GM23338 (cell line): ENCODE results near the gene CDH23. TPM values are rescaled to one million over a fixed set of nuclear protein-coding genes. Genes with fewer than 3 reads are reported as not detected.

Experiments used
- ATAC-seq: fragments of 200-7000 bp; cut with Tn5 transposase; 3 replicates; pipeline ENCODE4 v1.9.1; 2020
- DNase-seq: peaks from one replicate; pipeline ENCODE4 v3.0.0-alpha.2; 2015; ENCODE audit warnings: low spot score
- H2AFZ ChIP-seq: fragments of 200-600 bp; sonication (generic); 2 replicates; pipeline ENCODE4 v1.8.0; 2016; ENCODE audit warnings: antibody characterized with exemption, mild to moderate bottlenecking, moderate library complexity
- H3F3A ChIP-seq: fragments of 200-600 bp; sonication (generic); replicated peaks from 2 replicates; pipeline ENCODE4 v1.8.0; 2017; ENCODE audit warnings: antibody characterized with exemption, mixed run types, low read depth
- H3K27ac ChIP-seq: fragments of 200-600 bp; sonication (generic); 2 replicates; pipeline ENCODE4 v1.6.1; 2016; ENCODE audit warnings: low read depth
- H3K27me3 ChIP-seq: fragments of 200-600 bp; sonication (generic); 2 replicates; pipeline ENCODE4 v1.8.0; 2016; ENCODE audit warnings: mild to moderate bottlenecking, mixed run types, moderate library complexity; ENCODE audit not compliant: insufficient read depth
- H3K36me3 ChIP-seq: fragments of 200-600 bp; sonication (generic); 2 replicates; pipeline ENCODE4 v1.8.0; 2016; ENCODE audit warnings: mild to moderate bottlenecking; ENCODE audit not compliant: insufficient read depth
- H3K4me1 ChIP-seq: fragments of 200-600 bp; sonication (generic); 2 replicates; pipeline ENCODE4 v1.8.0; 2016; ENCODE audit warnings: mild to moderate bottlenecking, moderate library complexity; ENCODE audit not compliant: insufficient read depth
- H3K4me2 ChIP-seq: fragments of 200-600 bp; sonication (generic); 2 replicates; pipeline ENCODE4 v1.7.1; 2017; ENCODE audit warnings: mixed run types
- H3K4me3 ChIP-seq: fragments of 200-600 bp; sonication (generic); 2 replicates; pipeline ENCODE4 v1.6.1; 2016; ENCODE audit warnings: mixed run types
- H3K79me2 ChIP-seq: fragments of 200-600 bp; sonication (generic); replicated peaks from 2 replicates; pipeline ENCODE4 v1.8.0; 2017; ENCODE audit warnings: mild to moderate bottlenecking; ENCODE audit not compliant: insufficient read depth
- H3K9me2 ChIP-seq: fragments of 200-600 bp; sonication (generic); 2 replicates; pipeline ENCODE4 v1.8.0; 2017; ENCODE audit not compliant: insufficient read depth
- H4K20me1 ChIP-seq: fragments of 200-600 bp; sonication (generic); replicated peaks from 2 replicates; pipeline ENCODE4 v1.8.0; 2017; ENCODE audit warnings: mild to moderate bottlenecking; ENCODE audit not compliant: insufficient read depth
- H3K27ac Mint-ChIP-seq: 2 replicates; pipeline ENCODE4 v1.8.0; 2020; ENCODE audit warnings: inconsistent platforms, mild to moderate bottlenecking, moderate library complexity, mixed read lengths
- H3K27me3 Mint-ChIP-seq: 3 replicates; pipeline ENCODE4 v1.8.0; 2022; ENCODE audit warnings: low read depth, mild to moderate bottlenecking, moderate library complexity, mixed read lengths, inconsistent platforms; ENCODE audit not compliant: insufficient read depth, poor library complexity
- H3K36me3 Mint-ChIP-seq: 3 replicates; pipeline ENCODE4 v1.8.0; 2021; ENCODE audit warnings: low read depth, mild to moderate bottlenecking, inconsistent platforms, moderate library complexity, mixed read lengths
- H3K4me1 Mint-ChIP-seq: 3 replicates; pipeline ENCODE4 v1.8.0; 2020; ENCODE audit warnings: mild to moderate bottlenecking, inconsistent platforms, mixed read lengths
- H3K4me3 Mint-ChIP-seq: 3 replicates; pipeline ENCODE4 v1.8.0; 2021; ENCODE audit warnings: moderate library complexity, mild to moderate bottlenecking, inconsistent platforms, mixed read lengths
- H3K9me3 Mint-ChIP-seq: 3 replicates; pipeline ENCODE4 v1.8.0; 2020; ENCODE audit warnings: moderate library complexity, mild to moderate bottlenecking, inconsistent platforms, mixed read lengths
- CREB1 ChIP-seq: fragments of 250-450 bp; sonication (Bioruptor Pico); IDR thresholded peaks from 2 replicates; pipeline ENCODE4 v1.5.0; 2020; ENCODE audit warnings: low read depth, mild to moderate bottlenecking, moderate library complexity
- CTCF ChIP-seq, 2 experiments: fragments of 200-600 bp in 1 of 2; sonication (generic) in 1 of 2; conservative IDR thresholded peaks; 2 replicates each; pipeline versions ENCODE4 v1.5.1 to v1.6.1; 2016 to 2017; ENCODE audit warnings: antibody characterized with exemption in 2 of 2, low read depth in 2 of 2, mild to moderate bottlenecking in 2 of 2, moderate library complexity in 1 of 2
- ETS1 ChIP-seq: IDR thresholded peaks from 2 replicates; pipeline ENCODE4 v1.6.1; 2016; ENCODE audit warnings: antibody characterized with exemption
- EZH2 ChIP-seq: fragments of 200-600 bp; sonication (generic); IDR thresholded peaks from one replicate; pipeline ENCODE4 v1.8.0; 2017; ENCODE audit warnings: antibody characterized with exemption, mild to moderate bottlenecking, low read depth; ENCODE audit not compliant: unreplicated experiment
- EZH2phosphoT487 ChIP-seq: fragments of 200-600 bp; sonication (generic); IDR thresholded peaks from one replicate; pipeline ENCODE4 v1.8.1; 2018; ENCODE audit warnings: antibody characterized with exemption; ENCODE audit not compliant: unreplicated experiment
- JUNB ChIP-seq: IDR thresholded peaks from one replicate; pipeline ENCODE4 v1.6.1; 2016; ENCODE audit warnings: antibody characterized with exemption; ENCODE audit not compliant: unreplicated experiment
- NANOG ChIP-seq: IDR thresholded peaks from 2 replicates; pipeline ENCODE4 v1.6.1; 2016; ENCODE audit warnings: antibody characterized with exemption, borderline replicate concordance
- REST ChIP-seq: IDR thresholded peaks from one replicate; pipeline ENCODE4 v1.6.1; 2018; ENCODE audit warnings: antibody characterized with exemption; ENCODE audit not compliant: unreplicated experiment
- ZNF331 ChIP-seq: fragments of 250-450 bp; sonication (Bioruptor Pico); IDR thresholded peaks from 2 replicates; pipeline ENCODE4 v1.5.0; 2020; ENCODE audit warnings: low read depth, mild to moderate bottlenecking, moderate library complexity
- ZNF462 ChIP-seq: fragments of 250-450 bp; sonication (Bioruptor Pico); IDR thresholded peaks from 2 replicates; pipeline ENCODE4 v1.5.0; 2020; ENCODE audit warnings: mild to moderate bottlenecking, moderate library complexity
- polyA plus RNA-seq: library from polyadenylated mRNA; unstranded; fragments of >200 nt; fragmentation: Nextera tagmentation; extraction: Ambion mirVana; gene quantifications from 2 replicates; pipeline ENCODE4 v1.2.1, GENCODE V29; 2016
- total RNA-seq: library from RNA; depleted of rRNA; stranded (reverse); fragments of >200 nt; shearing (Covaris generic); gene quantifications from 2 replicates; pipeline ENCODE4 v1.2.3, GENCODE V29; 2014

CDH23 gene
- total and polyA plus RNA-seq, 2 experiments from 2014 or later = 0.95 to 4.3 TPM

DNA sequence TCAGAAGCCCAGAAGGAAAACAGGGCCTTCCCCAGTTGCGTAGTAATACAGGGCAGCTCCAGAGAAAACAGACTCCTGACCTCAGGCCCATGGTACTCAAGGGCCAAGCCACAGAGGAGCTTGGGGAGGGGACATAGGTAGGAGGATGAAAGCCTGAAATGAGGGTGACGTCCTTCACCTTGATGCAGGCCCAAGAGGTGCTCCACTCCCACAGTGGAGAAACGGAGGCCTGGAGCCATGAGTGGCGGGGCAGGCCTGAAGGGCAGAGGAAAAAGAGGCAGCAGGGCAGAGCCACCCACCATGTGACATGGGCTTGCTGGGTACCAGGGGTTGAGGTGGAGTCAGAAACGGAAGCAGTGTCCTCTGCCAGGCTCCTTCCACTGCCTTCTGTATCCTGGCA, 239.9 kb downstream of the CDH23 start (continued):
- no peak for TF ChIP-seq ZNF462 (CRISPR knock-in tag)
- TF ChIP-seq EZH2 = no peak
- no peak for TF ChIP-seq ZNF331

GRCh38 chr10:71637305-71637704, 240.6 kb downstream of the CDH23 start:
- no peaks in the 10 kb centered on the region for H3K9me2 ChIP-seq
- DNase-seq = no peak
- no peak overlapping the region for H3K4me3 ChIP-seq
- no peak overlapping the region for H3K27ac ChIP-seq
- H3K9me3 Mint-ChIP-seq = no peaks in the 10 kb centered on the region; the same call in 2 of the 3 replicates
- no peak overlapping the region for H3K27ac Mint-ChIP-seq
- ATAC-seq = no peak
- H3F3A ChIP-seq = no peaks in the 10 kb centered on the region
- peaks cover 28% of the 10 kb centered on the region for H3K27me3 Mint-ChIP-seq
- H3K79me2 ChIP-seq = no peaks in the 10 kb centered on the region
- no peak for TF ChIP-seq REST
- no peak for TF ChIP-seq ETS1
- no peak for TF ChIP-seq ZNF331
- TF ChIP-seq CTCF (conservative IDR thresholded peaks at IDR 0.05; ENCODE audit: low read depth in 2 of 2) = no peak
- no peak for TF ChIP-seq EZH2phosphoT487
- TF ChIP-seq JUNB = no peak
- no peak for TF ChIP-seq NANOG
- TF ChIP-seq CREB1 (CRISPR knock-in tag) = no peak
- H3K4me1 ChIP-seq = peaks cover 57% of the 10 kb centered on the region
- H3K36me3 ChIP-seq = no peaks in the 10 kb centered on the region
- peaks cover 65% of the 10 kb centered on the region for H3K4me1 Mint-ChIP-seq
- no peak overlapping the region for H3K4me3 Mint-ChIP-seq
- peaks cover 27% of the 10 kb centered on the region for H3K27me3 ChIP-seq
- H2AFZ ChIP-seq = no peak overlapping the region
- no peak overlapping the region for H3K4me2 ChIP-seq
- no peaks in the 10 kb centered on the region for H4K20me1 ChIP-seq
- H3K36me3 Mint-ChIP-seq = no peaks in the 10 kb centered on the region
